Astrocyte (in vitro differentiated cells and primary cell): ENCODE results near the gene MEF2B. TPM values are rescaled to one million over a fixed set of nuclear protein-coding genes. Genes with fewer than 3 reads are reported as not detected.
A peak's percentile ranks its signal among the peaks of the same experiment; 100 is the strongest.

Source experiments
- DNase-seq: peaks from one replicate; pipeline ENCODE4 v3.0.0-alpha.2; 2010; ENCODE audit warnings: low read depth
- FAIRE-seq: peaks from 2 replicates; lab custom pipeline; 2011; peaks lifted over from hg19 to GRCh38; lab: Jason Lieb, UNC
- H2AFZ ChIP-seq: 2 replicates; pipeline ENCODE4 v1.6.0; 2012; ENCODE audit warnings: low read depth, low read length, inconsistent platforms
- H3K27ac ChIP-seq: 2 replicates; pipeline ENCODE4 v1.5.1; 2011; ENCODE audit warnings: low read depth, low read length, inconsistent platforms
- H3K27me3 ChIP-seq: 2 replicates; pipeline ENCODE4 v1.6.0; 2011; ENCODE audit warnings: low read length, inconsistent platforms; ENCODE audit not compliant: insufficient read depth
- H3K36me3 ChIP-seq: 2 replicates; pipeline ENCODE4 v1.5.1; 2011; ENCODE audit warnings: low read length, inconsistent platforms; ENCODE audit not compliant: insufficient read depth
- H3K4me1 ChIP-seq: 2 replicates; pipeline ENCODE4 v1.5.1; 2011; ENCODE audit warnings: low read length, inconsistent platforms; ENCODE audit not compliant: insufficient read depth
- H3K4me2 ChIP-seq: 2 replicates; pipeline ENCODE4 v1.6.0; 2012; ENCODE audit warnings: low read length, inconsistent platforms
- H3K4me3 ChIP-seq: 2 replicates; pipeline ENCODE4 v1.5.1; 2011; ENCODE audit warnings: low read depth, mild to moderate bottlenecking, low read length, inconsistent platforms; ENCODE audit not compliant: insufficient read depth
- H3K79me2 ChIP-seq: 2 replicates; pipeline ENCODE4 v1.6.0; 2012; ENCODE audit warnings: mild to moderate bottlenecking, low read length, inconsistent platforms; ENCODE audit not compliant: insufficient read depth
- H3K9ac ChIP-seq: 2 replicates; pipeline ENCODE4 v1.6.0; 2012; ENCODE audit warnings: mild to moderate bottlenecking, low read length, inconsistent platforms
- H3K9me3 ChIP-seq: 2 replicates; pipeline ENCODE4 v1.5.1; 2012; ENCODE audit warnings: low read depth, mild to moderate bottlenecking, low read length, inconsistent platforms; ENCODE audit not compliant: insufficient read depth
- H4K20me1 ChIP-seq: 2 replicates; pipeline ENCODE4 v1.6.0; 2012; ENCODE audit warnings: low read length, inconsistent platforms; ENCODE audit not compliant: insufficient read depth
- H3K27ac Mint-ChIP-seq: one replicate; pipeline ENCODE4 v1.8.0; 2021; ENCODE audit warnings: mild to moderate bottlenecking, mixed read lengths; ENCODE audit not compliant: unreplicated experiment
- H3K27me3 Mint-ChIP-seq: one replicate; pipeline ENCODE4 v1.8.0; 2021; ENCODE audit warnings: low read depth, mixed read lengths; ENCODE audit not compliant: unreplicated experiment
- H3K36me3 Mint-ChIP-seq: one replicate; pipeline ENCODE4 v1.8.0; 2021; ENCODE audit warnings: low read depth, mixed read lengths; ENCODE audit not compliant: unreplicated experiment
- H3K4me1 Mint-ChIP-seq: one replicate; pipeline ENCODE4 v1.8.0; 2021; ENCODE audit warnings: low read depth, mixed read lengths; ENCODE audit not compliant: unreplicated experiment
- H3K4me3 Mint-ChIP-seq: one replicate; pipeline ENCODE4 v1.8.0; 2021; ENCODE audit warnings: mild to moderate bottlenecking, moderate library complexity, mixed read lengths; ENCODE audit not compliant: unreplicated experiment
- H3K9me3 Mint-ChIP-seq: one replicate; pipeline ENCODE4 v1.8.0; 2021; ENCODE audit warnings: mild to moderate bottlenecking, mixed read lengths; ENCODE audit not compliant: unreplicated experiment
- EZH2 ChIP-seq: IDR thresholded peaks from 2 replicates; pipeline ENCODE4 v1.6.1; 2012; ENCODE audit warnings: mild to moderate bottlenecking, low read length, inconsistent platforms; ENCODE audit not compliant: insufficient read depth
- total RNA-seq: library from RNA; stranded (reverse); gene quantifications from 2 replicates; pipeline ENCODE4 v1.2.1, GENCODE V29; 2021
- TF ChIP-seq, protein P1 (sequence below): IDR thresholded peaks from 2 replicates; pipeline ENCODE4 v1.5.1; 2011; ENCODE audit warnings: low read depth, mild to moderate bottlenecking, inconsistent platforms, low read length, moderate library complexity; ENCODE audit not compliant: insufficient read depth

Gene MEF2B
- total RNA-seq, 1 donor from 2014 or later, result 1.7 TPM

DNA sequence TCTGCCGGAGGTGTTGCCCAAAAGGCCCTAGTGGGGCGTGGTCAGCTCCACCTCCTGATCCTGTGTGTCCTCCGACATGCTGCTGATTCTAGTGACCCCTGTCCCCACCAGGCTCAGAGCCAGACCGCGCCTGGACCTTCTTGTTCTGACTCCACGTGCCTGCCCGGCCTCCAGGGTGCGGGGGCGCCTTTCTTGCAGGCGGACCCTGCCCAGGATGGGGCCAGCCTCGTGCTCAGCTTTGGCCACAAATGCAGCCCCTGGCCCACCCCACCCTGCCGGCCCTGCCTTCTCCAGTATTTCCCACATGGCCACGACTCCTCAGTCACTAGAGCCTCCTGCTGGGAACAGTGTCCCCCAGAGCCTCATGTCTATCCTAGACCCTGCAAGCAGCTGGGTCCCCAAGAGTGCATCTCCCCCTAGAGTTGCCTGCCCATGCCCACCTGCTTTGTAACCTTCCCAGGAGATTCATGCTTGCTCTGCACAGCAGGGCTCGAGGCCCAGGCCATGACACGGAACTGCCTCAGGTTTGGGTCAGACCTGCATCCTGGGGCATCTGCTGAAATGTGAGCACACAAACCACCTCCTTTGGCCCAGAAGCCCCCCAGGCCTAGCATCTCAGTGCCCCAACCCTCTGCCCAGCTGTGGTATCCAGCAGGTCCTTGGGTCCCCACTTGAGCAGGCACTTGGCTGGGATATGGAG is 58.8 kb downstream of the MEF2B start:
- peaks cover 16% of the 10 kb centered on the region for H3K27me3 Mint-ChIP-seq
- H3K36me3 Mint-ChIP-seq, result peaks cover 11% of the 10 kb centered on the region
- no peak overlapping the region for H3K27ac Mint-ChIP-seq
- Histone ChIP-seq H3K27ac (no peak overlapping the region), H4K20me1 (no peaks in the 10 kb centered on the region), H3K4me3 (no peak overlapping the region), H3K9ac (no peak overlapping the region), H3K79me2 (no peaks in the 10 kb centered on the region), H3K9me3 (no peaks in the 10 kb centered on the region), H3K4me1 (peaks cover 12% of the 10 kb centered on the region), H3K36me3 (no peaks in the 10 kb centered on the region), H3K27me3 (no peaks in the 10 kb centered on the region), H2AFZ (no peak overlapping the region), H3K4me2 (no peak overlapping the region)
- FAIRE-seq, result no peak
- H3K4me1 Mint-ChIP-seq, result peaks cover 12% of the 10 kb centered on the region
- no peak for DNase-seq
- TF ChIP-seq EZH2, result no peak
- TF ChIP-seq, protein P1, sequence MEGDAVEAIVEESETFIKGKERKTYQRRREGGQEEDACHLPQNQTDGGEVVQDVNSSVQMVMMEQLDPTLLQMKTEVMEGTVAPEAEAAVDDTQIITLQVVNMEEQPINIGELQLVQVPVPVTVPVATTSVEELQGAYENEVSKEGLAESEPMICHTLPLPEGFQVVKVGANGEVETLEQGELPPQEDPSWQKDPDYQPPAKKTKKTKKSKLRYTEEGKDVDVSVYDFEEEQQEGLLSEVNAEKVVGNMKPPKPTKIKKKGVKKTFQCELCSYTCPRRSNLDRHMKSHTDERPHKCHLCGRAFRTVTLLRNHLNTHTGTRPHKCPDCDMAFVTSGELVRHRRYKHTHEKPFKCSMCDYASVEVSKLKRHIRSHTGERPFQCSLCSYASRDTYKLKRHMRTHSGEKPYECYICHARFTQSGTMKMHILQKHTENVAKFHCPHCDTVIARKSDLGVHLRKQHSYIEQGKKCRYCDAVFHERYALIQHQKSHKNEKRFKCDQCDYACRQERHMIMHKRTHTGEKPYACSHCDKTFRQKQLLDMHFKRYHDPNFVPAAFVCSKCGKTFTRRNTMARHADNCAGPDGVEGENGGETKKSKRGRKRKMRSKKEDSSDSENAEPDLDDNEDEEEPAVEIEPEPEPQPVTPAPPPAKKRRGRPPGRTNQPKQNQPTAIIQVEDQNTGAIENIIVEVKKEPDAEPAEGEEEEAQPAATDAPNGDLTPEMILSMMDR, result no peak
- no peak overlapping the region for H3K4me3 Mint-ChIP-seq
- no peaks in the 10 kb centered on the region for H3K9me3 Mint-ChIP-seq

DNA sequence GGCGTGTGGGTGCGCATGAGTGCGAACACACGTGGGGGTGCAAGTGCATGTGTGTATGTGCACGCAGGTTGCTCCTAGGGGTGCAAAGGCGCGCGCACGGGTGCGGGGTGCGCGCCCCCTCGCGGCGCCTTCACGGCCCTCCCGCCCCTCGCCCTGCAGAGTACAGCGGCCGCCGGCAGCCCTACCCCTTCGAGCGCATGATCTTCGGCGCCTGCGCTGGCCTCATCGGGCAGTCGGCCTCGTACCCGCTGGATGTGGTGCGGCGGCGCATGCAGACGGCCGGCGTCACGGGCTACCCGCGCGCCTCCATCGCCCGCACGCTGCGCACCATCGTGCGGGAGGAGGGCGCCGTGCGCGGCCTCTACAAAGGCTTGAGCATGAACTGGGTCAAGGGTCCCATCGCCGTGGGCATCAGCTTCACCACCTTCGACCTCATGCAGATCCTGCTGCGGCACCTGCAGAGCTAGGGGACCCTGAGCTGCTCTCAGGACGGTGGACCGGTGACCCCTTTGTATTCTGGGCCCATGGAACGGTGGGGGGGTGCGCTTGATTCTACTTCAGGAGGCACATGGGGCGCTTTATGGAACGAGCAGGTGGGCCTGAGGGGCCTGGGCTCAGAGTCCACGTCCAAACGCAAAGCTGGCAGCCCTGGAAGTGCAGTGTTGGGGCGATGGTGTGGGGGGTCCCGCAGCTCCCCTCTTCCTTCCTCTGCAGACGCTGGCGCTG is 59.5 kb downstream of the MEF2B start:
- TF ChIP-seq, protein P1, result peak; percentile 4
- no peak for TF ChIP-seq EZH2
- H3K27me3 ChIP-seq, result no peaks in the 10 kb centered on the region
- no peaks in the 10 kb centered on the region for H3K9me3 ChIP-seq
- Mint-ChIP-seq H3K27me3 (peaks cover 16% of the 10 kb centered on the region), H3K27ac (no peak overlapping the region), H3K9me3 (no peaks in the 10 kb centered on the region), H3K4me3 (no peak overlapping the region), H3K4me1 (peaks cover 12% of the 10 kb centered on the region), H3K36me3 (peaks cover 11% of the 10 kb centered on the region)
- no peak overlapping the region for H3K4me3 ChIP-seq
- no peak overlapping the region for H3K27ac ChIP-seq
- peak overlapping the region; percentile 68 for H3K4me2 ChIP-seq
- H3K9ac ChIP-seq, result no peak overlapping the region
- no peak for DNase-seq
- no peaks in the 10 kb centered on the region for H4K20me1 ChIP-seq
- no peaks in the 10 kb centered on the region for H3K79me2 ChIP-seq
- FAIRE-seq, result no peak
- peaks cover 12% of the 10 kb centered on the region for H3K4me1 ChIP-seq
- H3K36me3 ChIP-seq, result no peaks in the 10 kb centered on the region
- H2AFZ ChIP-seq, result peak overlapping the region; percentile 11

DNA sequence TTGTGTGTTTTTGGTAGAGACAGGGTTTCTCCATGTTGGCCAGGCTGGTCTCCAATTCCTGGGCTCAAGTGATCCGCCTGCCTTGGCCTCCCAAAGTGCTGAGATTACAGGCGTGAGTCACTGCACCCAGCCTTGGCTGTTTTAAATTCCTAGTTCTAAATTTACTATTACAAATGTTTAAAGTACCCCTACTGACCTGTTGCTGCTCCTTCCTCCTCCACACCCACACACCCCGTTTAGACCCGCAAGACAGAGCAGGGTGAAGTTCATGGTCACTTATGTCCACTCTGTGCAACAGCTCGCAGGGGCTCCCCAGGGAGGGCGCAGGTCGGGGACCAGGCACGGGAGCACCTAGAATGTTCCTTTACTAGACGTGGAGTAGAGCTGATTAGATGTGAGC is 60.5 kb downstream of the MEF2B start:
- FAIRE-seq, result no peak
- H3K4me3 Mint-ChIP-seq, result no peak overlapping the region

More for the DNA sequence above, 60.5 kb downstream of the MEF2B start:
- Mint-ChIP-seq H3K27me3 (peaks cover 16% of the 10 kb centered on the region), H3K27ac (no peak overlapping the region), H3K9me3 (no peaks in the 10 kb centered on the region), H3K4me1 (peaks cover 12% of the 10 kb centered on the region), H3K36me3 (peaks cover 11% of the 10 kb centered on the region)
- TF ChIP-seq, protein P1, result no peak
- TF ChIP-seq EZH2, result no peak
- Histone ChIP-seq H3K9me3 (no peaks in the 10 kb centered on the region), H3K27me3 (no peaks in the 10 kb centered on the region), H4K20me1 (no peaks in the 10 kb centered on the region), H3K27ac (no peak overlapping the region), H3K4me2 (no peak overlapping the region), H3K9ac (no peak overlapping the region), H3K36me3 (no peaks in the 10 kb centered on the region), H3K4me1 (peaks cover 14% of the 10 kb centered on the region), H2AFZ (no peak overlapping the region), H3K4me3 (no peak overlapping the region), H3K79me2 (no peaks in the 10 kb centered on the region)
- no peak for DNase-seq
